GM19099 (cell line): ENCODE results near the gene WSB1.

ENCODE experiments used
- POLR2A ChIP-seq: IDR thresholded peaks from 3 replicates; pipeline ENCODE4 v1.6.1; 2011; ENCODE audit warnings: low read depth; ENCODE audit not compliant: insufficient read length; ENCODE audit errors: extremely low read depth

Gene WSB1

DNA sequence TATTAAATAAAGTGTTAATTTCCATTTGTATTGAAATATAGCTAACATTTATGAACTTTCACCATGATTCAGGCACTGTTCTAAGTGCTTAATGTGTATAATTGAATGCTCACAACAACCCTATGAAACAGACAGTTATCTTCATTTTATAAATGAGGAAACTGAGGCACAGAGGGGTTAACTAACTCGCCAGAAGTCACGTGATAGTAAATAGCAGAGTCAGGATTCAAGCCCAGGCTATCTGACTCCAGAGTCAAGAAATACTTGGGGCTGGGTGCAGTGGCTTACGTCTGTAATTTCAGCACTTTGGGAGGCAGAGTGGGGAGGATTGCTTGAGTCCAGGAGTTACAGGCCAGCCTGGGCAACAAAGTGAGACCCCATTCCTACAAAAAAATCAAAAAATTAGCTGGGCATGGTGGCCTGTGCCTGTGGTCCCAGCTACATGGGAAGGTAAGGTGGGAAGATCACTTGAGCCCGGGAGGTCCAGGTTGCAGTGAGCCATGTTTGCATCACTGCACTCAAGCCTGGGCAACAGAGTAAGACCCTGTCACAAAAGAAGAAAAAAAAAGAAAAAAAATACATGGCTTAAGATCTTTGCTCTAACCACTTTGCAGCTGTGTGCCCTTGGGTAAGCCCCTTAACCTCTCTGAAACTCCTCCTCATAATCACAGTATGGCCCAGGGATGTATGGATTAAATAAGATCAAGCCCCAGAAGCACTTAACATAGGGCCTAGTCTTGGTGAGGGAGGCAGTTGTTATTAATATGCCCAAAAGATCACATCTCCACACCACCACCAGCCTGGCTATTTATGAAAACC, 29.0 kb downstream of the WSB1 start:
- TF ChIP-seq POLR2A = no peak

DNA sequence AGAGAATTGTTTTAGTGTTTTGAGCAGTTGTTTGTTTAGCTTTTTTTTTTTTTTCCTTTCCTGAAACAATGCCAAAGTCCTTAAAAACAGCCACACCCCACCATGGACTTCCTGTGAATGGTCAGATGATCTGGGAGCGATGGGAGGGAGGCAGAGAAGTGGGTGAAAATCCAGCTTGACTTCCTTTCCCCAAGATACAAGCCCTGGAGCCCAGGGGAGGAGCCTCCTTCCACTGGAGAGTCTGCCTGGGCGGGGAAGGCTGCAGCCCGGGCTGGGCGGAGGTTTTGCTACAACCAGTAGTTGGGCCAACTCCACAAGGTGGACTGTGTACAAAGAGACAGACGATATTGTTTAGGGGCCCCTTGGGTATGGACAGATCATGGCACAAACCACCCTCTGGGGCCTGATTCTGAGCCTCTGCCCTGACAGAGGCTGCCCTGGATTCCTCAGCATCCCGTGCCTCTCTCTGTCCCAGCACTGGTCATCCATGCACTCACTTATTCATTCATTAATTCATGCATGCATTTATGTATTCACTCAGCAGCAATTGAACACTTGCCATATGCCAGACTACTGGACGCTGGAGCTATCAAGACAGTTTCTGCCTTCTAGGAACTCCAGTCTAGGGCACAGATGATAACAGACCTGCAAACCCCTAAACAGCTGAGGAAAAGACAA, 29.8 kb downstream of the WSB1 start:
- no peak for TF ChIP-seq POLR2A

DNA sequence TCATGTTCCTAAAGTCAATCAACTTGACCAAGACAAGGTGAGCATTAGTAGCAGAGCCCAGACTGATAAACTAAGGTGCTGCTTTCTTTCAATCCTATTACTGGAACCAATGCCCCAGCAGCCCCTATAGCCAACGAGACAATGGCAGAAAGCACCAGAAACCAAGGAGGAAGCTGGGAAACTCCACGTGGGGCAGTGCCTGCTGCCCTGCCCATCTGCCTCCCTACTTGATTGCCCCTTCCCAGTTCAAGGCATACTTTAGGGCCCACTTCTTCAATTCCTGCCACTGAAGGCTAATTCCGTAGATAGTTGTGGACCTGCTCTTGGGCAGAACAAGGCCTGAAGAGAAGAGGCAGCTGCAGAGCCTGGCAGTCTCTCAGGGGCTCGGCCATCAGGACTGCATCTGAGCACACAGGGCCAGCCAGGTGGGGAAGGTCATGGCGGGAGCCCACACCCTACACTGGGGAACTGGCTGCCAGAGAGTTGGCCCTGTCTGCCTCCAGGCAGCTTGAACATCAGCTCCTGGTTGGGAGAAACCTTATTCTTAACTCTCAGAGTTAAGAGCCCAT, 30.9 kb downstream of the WSB1 start:
- no peak for TF ChIP-seq POLR2A

DNA sequence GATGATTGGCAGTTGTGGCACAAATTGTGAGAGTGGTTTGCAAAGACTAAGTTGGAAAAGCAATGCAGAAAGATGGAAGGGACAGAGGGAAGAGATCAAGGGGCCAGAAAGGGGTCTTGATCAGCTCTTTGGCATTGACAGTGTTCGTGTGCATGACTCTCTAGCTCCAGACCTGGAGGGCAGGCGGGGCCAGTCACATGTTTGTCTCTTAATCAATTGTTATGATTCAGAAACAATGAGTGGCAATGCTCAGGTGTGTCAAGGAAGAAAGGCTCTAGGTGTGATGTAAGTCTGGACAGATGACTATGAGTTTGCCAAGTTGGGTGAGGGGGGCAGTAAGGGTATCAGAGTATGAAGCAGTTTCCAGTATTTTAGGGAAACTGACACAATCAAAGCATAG, 32.1 kb downstream of the WSB1 start:
- TF ChIP-seq POLR2A = no peak

DNA sequence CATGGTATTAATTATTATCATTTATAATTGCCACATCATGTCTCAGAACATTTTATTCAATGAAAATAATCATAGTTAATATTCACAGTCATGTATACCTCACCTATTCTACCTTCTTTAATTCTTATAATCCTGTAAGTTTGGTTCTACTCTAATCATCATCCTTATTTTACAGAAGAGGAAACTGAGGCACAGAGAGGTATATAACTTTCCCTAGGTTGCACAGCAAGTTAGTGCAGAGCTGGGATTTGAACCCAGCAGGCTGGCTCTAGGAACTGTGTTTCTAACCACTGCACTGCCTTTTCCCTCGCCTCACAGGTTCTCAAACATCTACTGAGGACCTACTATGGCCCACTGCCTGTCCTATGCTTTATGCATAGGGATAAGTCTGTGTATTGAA, 32.7 kb downstream of the WSB1 start:
- TF ChIP-seq POLR2A = no peak

DNA sequence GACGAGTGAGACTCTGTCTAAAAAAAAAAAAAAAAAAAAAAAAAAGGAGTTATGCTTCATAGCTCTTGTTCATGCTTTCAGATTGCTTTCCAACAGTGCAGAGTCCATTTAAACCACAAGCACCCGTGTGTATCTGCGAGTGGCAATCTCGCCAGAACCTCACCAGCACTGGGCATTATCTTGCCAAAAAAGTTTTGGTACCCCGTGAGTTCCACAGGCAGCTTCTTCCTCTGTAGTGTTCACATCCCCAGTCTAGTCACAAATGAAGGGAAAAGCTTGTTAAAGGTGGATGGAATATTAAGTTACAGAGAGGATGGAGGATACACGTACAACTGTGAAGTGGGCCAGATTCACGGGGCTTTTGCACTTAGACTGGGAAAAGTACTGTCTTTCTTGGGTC, 33.5 kb downstream of the WSB1 start:
- TF ChIP-seq POLR2A = no peak

DNA sequence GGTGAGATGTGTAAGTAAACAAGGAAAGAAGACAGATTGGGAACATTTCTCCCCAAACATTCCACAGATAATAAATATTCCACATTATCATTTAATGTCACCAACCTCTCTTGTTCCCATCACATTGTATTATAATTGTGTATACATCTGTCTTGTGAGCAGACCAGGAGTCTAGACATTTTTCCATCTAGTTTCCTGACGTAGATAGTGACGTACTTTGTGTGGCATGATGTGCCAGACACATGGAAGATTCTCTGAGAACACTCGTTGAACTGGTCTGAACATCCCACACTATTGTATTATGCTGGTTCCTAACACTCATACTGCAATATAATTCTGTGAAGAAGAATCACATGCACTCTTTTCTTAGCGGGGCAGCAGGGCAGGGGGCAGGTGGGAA, 34.0 kb downstream of the WSB1 start:
- TF ChIP-seq POLR2A = no peak

DNA sequence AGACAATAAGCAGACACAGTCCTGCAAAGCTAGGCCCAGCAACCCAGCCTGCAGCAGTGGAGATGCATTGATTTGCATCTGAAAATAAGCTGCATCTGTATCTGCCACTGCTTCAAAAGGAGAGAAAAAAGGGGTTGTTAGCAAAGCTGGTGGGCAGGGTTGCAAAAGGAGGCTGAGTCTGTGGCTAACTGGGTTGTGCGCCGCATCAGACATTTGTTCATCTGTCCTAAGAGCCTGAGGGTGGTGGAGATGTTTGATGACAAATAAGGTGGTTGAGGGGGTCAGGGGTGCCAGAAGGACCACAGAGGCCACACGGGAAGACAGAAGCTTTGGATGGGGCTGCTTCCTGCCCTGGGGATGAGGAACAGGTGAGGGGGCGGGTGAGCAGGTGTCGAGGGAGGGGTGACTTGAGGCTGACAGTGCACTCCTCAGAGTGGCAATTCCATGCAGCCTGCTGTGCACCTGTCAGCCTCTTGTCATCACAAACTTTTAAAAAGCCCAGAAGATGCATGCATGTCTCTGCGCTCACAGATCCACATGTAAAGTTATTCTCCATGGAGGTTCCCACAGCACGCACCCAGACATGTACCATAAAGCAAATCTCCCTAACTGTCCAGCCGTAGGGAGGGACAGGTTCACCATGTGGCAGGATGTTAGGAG, 35.4 kb downstream of the WSB1 start:
- no peak for TF ChIP-seq POLR2A

DNA sequence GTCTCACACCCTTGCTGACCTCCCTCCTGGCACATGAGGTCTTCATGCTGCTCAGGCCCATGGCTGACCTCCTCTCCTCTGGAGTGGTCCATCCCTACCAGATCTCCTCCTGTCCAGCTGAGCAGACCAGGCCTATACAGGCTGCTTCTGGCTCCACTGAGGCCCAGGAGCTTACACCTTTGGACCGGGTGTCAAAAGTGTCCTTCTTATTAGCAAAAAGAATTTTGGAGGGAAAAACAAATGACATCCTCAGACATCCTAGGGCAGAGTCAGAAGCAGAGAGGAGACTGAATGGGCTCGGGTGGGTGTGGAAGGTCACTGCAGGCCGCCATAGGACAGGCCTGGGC, 38.1 kb downstream of the WSB1 start:
- TF ChIP-seq POLR2A = no peak

DNA sequence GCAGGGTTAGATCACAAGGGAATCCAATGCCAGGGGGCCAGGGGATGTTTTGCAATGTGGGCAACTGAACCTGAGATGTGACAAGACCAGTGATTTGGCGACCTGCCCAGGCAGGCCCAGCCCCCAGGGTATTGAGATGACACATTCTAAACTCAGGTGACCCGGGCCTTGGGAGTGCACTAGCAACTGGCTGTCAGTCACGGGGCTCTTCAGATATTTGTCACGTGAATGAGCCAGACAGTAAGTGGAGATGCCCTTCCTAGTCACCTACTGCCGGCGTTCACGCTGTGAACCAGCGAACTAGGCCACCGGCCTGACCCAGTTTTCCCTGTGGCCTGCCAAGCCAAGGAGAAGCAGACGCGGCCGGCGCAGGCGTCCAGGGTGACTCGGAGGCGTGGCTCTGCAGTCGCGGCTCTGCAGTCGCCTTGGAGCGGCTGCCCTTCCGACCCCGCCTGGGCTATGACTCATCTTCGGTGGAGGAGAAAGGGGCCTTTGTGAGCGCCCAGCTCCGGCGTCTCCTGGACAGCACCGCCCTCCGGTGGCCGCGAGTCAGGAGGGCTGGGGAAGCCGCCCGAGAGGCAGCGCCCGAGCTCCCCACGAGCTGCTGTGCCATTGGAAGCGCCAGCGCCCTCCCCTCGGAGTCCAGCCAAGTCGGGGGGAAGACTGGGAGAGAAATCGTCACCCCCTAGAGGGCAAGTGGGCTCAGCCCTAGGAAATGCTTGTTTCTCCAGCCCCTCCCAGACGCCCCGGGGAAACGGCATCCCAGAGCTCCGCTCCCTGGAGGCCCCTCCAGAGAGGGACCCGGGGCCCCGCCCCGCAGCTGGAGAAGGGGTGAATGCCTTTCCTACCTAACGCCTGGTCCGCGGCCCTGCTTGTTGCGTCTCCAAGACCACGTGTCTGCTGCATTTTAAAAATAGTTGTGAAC, 38.8 kb downstream of the WSB1 start:
- TF ChIP-seq POLR2A = peak; percentile 32

DNA sequence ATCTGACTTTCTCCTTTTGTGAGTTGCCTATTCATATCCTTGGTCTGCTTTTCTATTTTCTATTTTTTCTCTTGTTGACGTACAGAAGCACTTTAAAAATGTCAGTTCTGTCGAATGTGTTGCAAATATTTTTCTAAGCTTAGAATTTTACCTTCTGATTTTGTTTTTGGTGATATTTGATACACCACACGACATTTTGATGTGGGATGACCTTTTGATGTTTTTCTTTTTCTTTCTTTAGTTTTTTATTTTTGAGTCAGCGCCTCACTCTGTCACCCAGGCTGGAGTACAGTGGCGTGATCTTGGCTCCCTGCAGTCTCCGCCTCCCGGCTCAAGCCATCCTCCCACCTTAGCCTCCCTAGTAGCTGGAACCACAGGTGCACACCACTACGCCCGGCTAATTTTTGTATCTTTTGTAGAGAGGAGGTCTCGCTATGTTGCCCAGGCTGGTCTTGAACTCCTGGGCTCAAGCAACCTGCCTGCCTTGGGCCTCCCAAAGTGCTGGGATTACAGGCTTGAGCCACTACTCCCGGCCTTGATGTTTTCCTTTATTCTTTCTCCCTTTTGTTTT, 39.6 kb downstream of the WSB1 start:
- no peak for TF ChIP-seq POLR2A

DNA sequence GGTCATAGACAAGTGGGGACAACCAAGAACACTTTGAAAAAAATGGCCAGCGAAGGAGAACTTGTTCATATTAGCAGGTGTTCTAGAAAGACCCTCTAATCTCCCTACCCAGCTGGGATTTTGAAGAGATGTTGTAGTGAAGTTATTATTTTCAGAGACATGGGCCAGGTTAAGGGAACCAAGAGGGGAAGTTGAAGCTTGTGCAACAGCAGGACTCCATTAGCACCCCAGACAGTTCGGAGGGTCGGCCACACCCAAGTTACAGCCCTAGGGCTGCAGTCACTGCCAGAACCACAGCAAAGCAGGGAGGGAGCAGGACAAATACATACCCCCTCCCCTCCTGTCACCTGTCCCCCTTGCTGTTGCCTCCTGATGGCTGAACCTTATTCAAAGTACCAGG, 42.3 kb downstream of the WSB1 start:
- TF ChIP-seq POLR2A = no peak

DNA sequence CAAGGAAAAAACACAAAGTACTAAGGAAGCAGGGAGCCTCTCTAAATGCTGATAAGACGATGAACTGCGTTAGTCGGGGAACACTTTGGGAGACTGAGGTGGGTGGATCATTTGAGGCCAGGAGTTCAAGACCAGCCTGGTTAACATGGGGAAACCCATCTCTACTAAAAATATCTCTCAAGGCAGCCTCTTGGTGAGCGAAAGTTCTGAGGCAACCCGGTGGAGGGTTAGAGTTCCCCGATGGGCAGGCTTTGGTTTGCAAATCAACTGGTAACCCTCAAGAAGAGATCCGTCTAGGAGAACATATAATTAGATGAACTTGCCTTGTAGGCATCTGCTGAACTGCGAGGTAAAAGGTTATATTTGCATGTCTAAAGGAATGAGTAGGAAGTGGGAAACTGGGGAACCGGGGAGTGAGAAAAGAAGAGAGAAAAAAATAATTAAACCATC, 44.6 kb downstream of the WSB1 start:
- TF ChIP-seq POLR2A = no peak

DNA sequence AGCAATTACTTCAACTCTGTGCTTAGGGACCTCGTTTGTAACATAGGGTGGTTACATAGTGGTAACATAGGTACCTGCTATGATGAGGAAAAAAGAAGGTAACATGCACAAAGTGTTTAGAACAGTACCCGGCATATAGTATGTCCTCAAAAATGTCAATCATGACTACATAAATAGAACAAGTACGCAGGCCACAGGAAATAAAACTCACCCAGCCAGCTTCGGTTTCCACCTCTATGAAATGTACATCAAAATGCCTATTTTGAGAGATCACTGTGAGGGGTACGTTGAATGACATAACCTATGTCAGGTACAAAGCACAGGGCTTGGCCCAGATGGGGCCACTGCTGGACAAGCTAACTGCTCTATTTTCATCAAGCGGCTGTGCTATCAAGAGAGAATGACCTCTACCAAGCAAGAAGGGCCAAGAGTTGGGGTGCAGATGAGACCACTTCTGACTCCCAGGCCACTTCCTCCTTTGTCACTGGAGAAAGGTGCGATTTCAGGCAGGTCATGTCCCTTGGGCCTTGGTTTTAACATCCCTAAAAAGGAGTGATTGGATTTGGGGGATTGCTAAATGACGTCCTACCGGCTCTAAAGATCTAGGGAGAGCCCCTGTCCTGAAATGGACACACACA, 45.4 kb downstream of the WSB1 start:
- TF ChIP-seq POLR2A = no peak
